H1 (cell line): ENCODE results near the gene DFFB. TPM values are rescaled to one million over a fixed set of nuclear protein-coding genes. Genes with fewer than 3 reads are reported as not detected.
"Not testable (repeated sequence)": the region's sequence is repeated elsewhere in the genome, so short reads cannot be mapped to it uniquely, and the experiment has no call there.

Experiments used
- CTCF ChIA-PET: fragments of 300-600 bp; sonication (Branson Sonifier 250); formaldehyde crosslinking; loops from one replicate; lab custom pipeline; 2021; ENCODE audit not compliant: partially characterized antibody; lab: Charles Lee
- POLR2A ChIA-PET: fragments of 300-600 bp; sonication (Branson Sonifier 250); formaldehyde crosslinking; loops from one replicate; lab custom pipeline; 2021; ENCODE audit warnings: inconsistent platforms; ENCODE audit not compliant: partially characterized antibody; lab: Charles Lee
- DNase-seq, 2 experiments: peaks; one replicate each; pipeline versions ENCODE4 v3.0.0 to v3.0.0-alpha.2; 2010 to 2022; ENCODE audit warnings: low spot score in 2 of 2, low read depth in 1 of 2, mixed read lengths in 1 of 2
- FAIRE-seq: peaks from 2 replicates; lab custom pipeline; 2011; peaks lifted over from hg19 to GRCh38; lab: Jason Lieb, UNC
- H2AFZ ChIP-seq: 2 replicates; pipeline ENCODE4 v1.8.1; 2012; ENCODE audit warnings: low read length, inconsistent platforms
- H2AK5ac ChIP-seq: 2 replicates; pipeline ENCODE4 v1.6.1; 2013; ENCODE audit warnings: low read depth, low read length
- H2BK120ac ChIP-seq: replicated peaks from 2 replicates; pipeline ENCODE3; 2013; ENCODE audit warnings: low read depth, low read length, inconsistent platforms
- H2BK12ac ChIP-seq: 2 replicates; pipeline ENCODE4 v1.6.1; 2013; ENCODE audit warnings: low read depth, low read length
- H2BK15ac ChIP-seq: 2 replicates; pipeline ENCODE4 v1.6.1; 2013; ENCODE audit warnings: low read length
- H2BK20ac ChIP-seq: 2 replicates; pipeline ENCODE4 v1.6.1; 2013; ENCODE audit warnings: low read length
- H2BK5ac ChIP-seq: 2 replicates; pipeline ENCODE4 v1.6.1; 2013; ENCODE audit warnings: low read depth, low read length
- H3K14ac ChIP-seq: 2 replicates; pipeline ENCODE4 v1.6.1; 2013; ENCODE audit warnings: inconsistent platforms; ENCODE audit not compliant: insufficient read length
- H3K18ac ChIP-seq: 2 replicates; pipeline ENCODE4 v1.6.1; 2013; ENCODE audit warnings: low read length; ENCODE audit errors: extremely low read depth
- H3K23ac ChIP-seq: 2 replicates; pipeline ENCODE4 v1.6.1; 2013; ENCODE audit warnings: inconsistent platforms; ENCODE audit not compliant: insufficient read length
- H3K23me2 ChIP-seq: 2 replicates; pipeline ENCODE4 v1.6.1; 2013; ENCODE audit warnings: low read depth, low read length
- H3K27ac ChIP-seq: 2 replicates; pipeline ENCODE4 v1.6.1; 2011; ENCODE audit warnings: low read depth, low read length, inconsistent platforms
- H3K27me3 ChIP-seq, 4 experiments: replicated peaks in 1 of 4; 1 replicate in 1 of 4; 2 replicates in 3 of 4; pipeline versions ENCODE4 v1.6.1 to v1.8.1; 2011 to 2013; ENCODE audit warnings: low read length in 3 of 4, mild to moderate bottlenecking in 3 of 4, inconsistent platforms in 2 of 4, mixed read lengths in 2 of 4, moderate library complexity in 1 of 4; ENCODE audit not compliant: control insufficient read depth in 3 of 4, insufficient read depth in 3 of 4; ENCODE audit errors: extremely low read depth in 1 of 4
- H3K36me3 ChIP-seq, 4 experiments: 2 replicates each; pipeline versions ENCODE4 v1.6.1 to v1.8.1; 2011 to 2013; ENCODE audit warnings: mild to moderate bottlenecking in 4 of 4, low read length in 3 of 4, moderate library complexity in 2 of 4, control low read depth in 1 of 4, inconsistent platforms in 1 of 4; ENCODE audit not compliant: insufficient read depth in 4 of 4, control insufficient read depth in 2 of 4
- H3K4ac ChIP-seq: replicated peaks from 2 replicates; pipeline ENCODE3; 2013; ENCODE audit warnings: low read length, low read depth, mixed read lengths, inconsistent platforms; ENCODE audit not compliant: insufficient read length
- H3K4me1 ChIP-seq, 4 experiments: replicated peaks in 1 of 4; 1 replicate in 1 of 4; 2 replicates in 3 of 4; pipeline versions ENCODE4 v1.6.1 to v1.8.1; 2011 to 2013; ENCODE audit warnings: low read length in 3 of 4, inconsistent platforms in 2 of 4, mixed read lengths in 1 of 4; ENCODE audit not compliant: insufficient read depth in 4 of 4, control insufficient read depth in 3 of 4
- H3K4me2 ChIP-seq, 2 experiments: 2 replicates each; pipeline versions ENCODE4 v1.6.1 to v1.8.1; 2011 to 2013; ENCODE audit warnings: low read depth in 2 of 2, low read length in 2 of 2, control low read depth in 1 of 2, inconsistent platforms in 1 of 2, mild to moderate bottlenecking in 1 of 2; ENCODE audit not compliant: insufficient read depth in 1 of 2
- H3K4me3 ChIP-seq, 4 experiments: fragments of 200-600, 300-600 bp in 1 of 4; sonication (generic), shearing (Covaris generic), sonication (Bioruptor Twin) in 1 of 4; 2 replicates each; pipeline versions ENCODE4 v1.5.1 to v1.8.1; 2011 to 2016; ENCODE audit warnings: low read length in 4 of 4, low read depth in 3 of 4, control low read depth in 2 of 4, inconsistent platforms in 2 of 4, mild to moderate bottlenecking in 2 of 4, mixed read lengths in 1 of 4, moderate library complexity in 1 of 4; ENCODE audit not compliant: insufficient read depth in 2 of 4; ENCODE audit errors: extremely low read depth in 1 of 4
- H3K56ac ChIP-seq: replicated peaks from 2 replicates; pipeline ENCODE3; 2013; ENCODE audit warnings: low read depth, mild to moderate bottlenecking, mixed read lengths, low read length, inconsistent platforms; ENCODE audit not compliant: insufficient read length
- H3K79me1 ChIP-seq: 2 replicates; pipeline ENCODE4 v1.6.1; 2013; ENCODE audit warnings: low read depth, low read length, control low read depth
- H3K79me2 ChIP-seq, 2 experiments: 2 replicates each; pipeline versions ENCODE4 v1.6.1 to v1.8.1; 2012 to 2013; ENCODE audit warnings: low read length in 2 of 2, mild to moderate bottlenecking in 2 of 2, inconsistent platforms in 1 of 2; ENCODE audit not compliant: insufficient read depth in 2 of 2, control insufficient read depth in 1 of 2
- H3K9ac ChIP-seq, 4 experiments: replicated peaks in 1 of 4; 1 replicate in 1 of 4; 2 replicates in 3 of 4; pipeline versions ENCODE4 v1.6.1 to v1.8.1; 2011 to 2013; ENCODE audit warnings: low read depth in 3 of 4, low read length in 3 of 4, control low read depth in 2 of 4, mild to moderate bottlenecking in 2 of 4, moderate library complexity in 2 of 4, inconsistent platforms in 1 of 4; ENCODE audit errors: extremely low read depth in 1 of 4
- H3K9me3 ChIP-seq, 2 experiments: 2 replicates each; pipeline versions ENCODE4 v1.6.1 to v1.8.1; 2012 to 2013; ENCODE audit warnings: mild to moderate bottlenecking in 2 of 2, moderate library complexity in 2 of 2, control low read depth in 1 of 2, inconsistent platforms in 1 of 2, low read depth in 1 of 2, low read length in 1 of 2, mixed read lengths in 1 of 2; ENCODE audit not compliant: insufficient read depth in 2 of 2
- H4K20me1 ChIP-seq, 2 experiments: replicated peaks in 1 of 2; 2 replicates each; pipeline versions ENCODE3 to v1.8.1; 2011 to 2013; ENCODE audit warnings: inconsistent platforms in 2 of 2, low read length in 2 of 2, mild to moderate bottlenecking in 1 of 2; ENCODE audit not compliant: insufficient read depth in 2 of 2, control insufficient read depth in 1 of 2
- H4K5ac ChIP-seq: 2 replicates; pipeline ENCODE4 v1.6.1; 2013; ENCODE audit warnings: low read length, low read depth, mixed read lengths, inconsistent platforms; ENCODE audit not compliant: insufficient read length
- H4K8ac ChIP-seq: 2 replicates; pipeline ENCODE4 v1.8.0; 2013; ENCODE audit warnings: mild to moderate bottlenecking, moderate library complexity, low read length, inconsistent platforms; ENCODE audit not compliant: insufficient read depth; ENCODE audit errors: extremely low read depth
- H4K91ac ChIP-seq: replicated peaks from 2 replicates; pipeline ENCODE3; 2013; ENCODE audit warnings: low read length, mixed read lengths, inconsistent platforms; ENCODE audit not compliant: insufficient read length
- WGBS, 2 experiments: shearing (Covaris generic) in 1 of 2; methylation state at CpG; one replicate each; pipeline versions ENCODE4 v1.1.6 to v1.1.7; 2013 to 2015; ENCODE audit warnings: low lambda C conversion rate in 2 of 2, mixed read lengths in 2 of 2, inconsistent platforms in 1 of 2, low coverage in 1 of 2, missing lambda C conversion rate in 1 of 2; ENCODE audit not compliant: insufficient replicate concordance in 2 of 2, insufficient coverage in 1 of 2, insufficient read length in 1 of 2; ENCODE audit errors: extremely low coverage in 1 of 2, missing lambda C conversion rate in 1 of 2; 5-methylcytosine and 5-hydroxymethylcytosine counted together
- polyA plus RNA-seq, 7 experiments: library from polyadenylated mRNA; depleted of rRNA in 3 of 7; stranded (reverse) in 5 of 7; unstranded in 2 of 7; fragments of >200 nt in 5 of 7; fragments of 200-250 nt in 2 of 7; gene quantifications; 1 replicate in 5 of 7; 2 replicates in 1 of 7; 4 replicates in 1 of 7; pipeline versions ENCODE4 v1.2.1 to v1.2.3, GENCODE V29; 2011 to 2013; ENCODE audit warnings: missing spikeins in 2 of 7, mixed read lengths in 2 of 7
- total RNA-seq: library from RNA; stranded (reverse); fragmentation: NEBNext Ultra II Directional; extraction: Animal tissue kit (Norgen Biotek cat#: 25700); gene quantifications from 2 replicates; pipeline ENCODE4 v1.2.1, GENCODE V29; 2021

DFFB gene
- total and polyA plus RNA-seq, 2 of the 8 experiments (the other 6 are each of a cell fraction or from before 2014, with no cell fraction given) = 8.6 to 11.9 TPM

GRCh38 chr1:3918359-3918758 lies 61.1 kb downstream of the DFFB start:
- H3K18ac ChIP-seq, H3K4me1 ChIP-seq, H2BK12ac ChIP-seq, FAIRE-seq, H2BK5ac ChIP-seq, H3K36me3 ChIP-seq, DNase-seq, H2AFZ ChIP-seq, H3K4me3 ChIP-seq, H3K4me2 ChIP-seq, H2BK15ac ChIP-seq, H3K27me3 ChIP-seq, H4K8ac ChIP-seq, H3K14ac ChIP-seq, H3K79me1 ChIP-seq, H2BK120ac ChIP-seq, H3K56ac ChIP-seq, H3K9me3 ChIP-seq, H4K5ac ChIP-seq, POLR2A ChIA-PET, H3K23me2 ChIP-seq, CTCF ChIA-PET, H3K79me2 ChIP-seq, H3K4ac ChIP-seq, H2AK5ac ChIP-seq, H4K91ac ChIP-seq, H3K9ac ChIP-seq, H2BK20ac ChIP-seq, H3K27ac ChIP-seq, H3K23ac ChIP-seq, H4K20me1 ChIP-seq: not testable (repeated sequence)
- 84% methylated on average over 6 of the region's 6 CpGs; no CpG with 5 or more reads in 1 of the 2 experiments for WGBS, 2 experiments
